K562 (cell line): Measurements from ENCODE around the gene TGFBR2. TPM values are rescaled to one million over a fixed set of nuclear protein-coding genes. Genes with fewer than 3 reads are reported as not detected.
A peak's percentile ranks its signal among the peaks of the same experiment; 100 is the strongest.

Experiments
- ATAC-seq: fragments of 200-7000 bp; cut with Tn5 transposase; 3 replicates; pipeline ENCODE4 v1.9.1; 2020; ENCODE audit warnings: moderate library complexity
- BruUV-seq: library from RNA; stranded (reverse); fragments of 400-500 nt; replicated peaks from 2 replicates; lab custom pipeline; 2021; lab: Mats Ljungman, UMichigan
- CTCF ChIA-PET: fragments of 300-600 bp; formaldehyde crosslinking; extraction: SDS; loops from one replicate; lab custom pipeline; 2021; ENCODE audit warnings: low intra/inter-chr PET ratio; lab: Yijun Ruan, JAX
- POLR2A ChIA-PET: fragments of 300-600, 350-650 bp; sonication (Branson Sonifier 250); formaldehyde crosslinking; extraction: SDS; loops from one replicate; lab custom pipeline; 2021; ENCODE audit warnings: antibody characterized with exemption, inconsistent platforms; lab: Yijun Ruan, JAX
- DNase-seq, 4 experiments: peaks; one replicate each; pipeline versions ENCODE4 v3.0.0 to v3.0.0-alpha.2; 2011 to 2018; ENCODE audit warnings: low spot score in 3 of 4, mixed read lengths in 3 of 4; ENCODE audit errors: extremely low read depth in 1 of 4
- FAIRE-seq: peaks from 2 replicates; lab custom pipeline; 2011; peaks lifted over from hg19 to GRCh38; lab: Jason Lieb, UNC
- H2AFZ ChIP-seq: 2 replicates; pipeline ENCODE4 v1.6.0; 2011; ENCODE audit warnings: low read depth, low read length, control low read depth, inconsistent platforms
- H3K27ac ChIP-seq: fragments of 200-600 bp; 3 replicates; pipeline ENCODE4 v1.8.0; 2011; ENCODE audit warnings: low read depth, mild to moderate bottlenecking, control low read depth, inconsistent platforms, low read length, moderate library complexity, mixed read lengths; ENCODE audit errors: extremely low read depth
- H3K27me3 ChIP-seq, 2 experiments: fragments of 300-600 bp in 1 of 2; 2 replicates in 1 of 2; 3 replicates in 1 of 2; pipeline versions ENCODE4 v1.6.0 to v1.8.0; 2011; ENCODE audit warnings: inconsistent platforms in 2 of 2, low read length in 2 of 2, mild to moderate bottlenecking in 1 of 2, mixed read lengths in 1 of 2, moderate library complexity in 1 of 2; ENCODE audit not compliant: control insufficient read depth in 2 of 2, insufficient read depth in 2 of 2
- H3K36me3 ChIP-seq: fragments of 300-600 bp; 3 replicates; pipeline ENCODE4 v1.8.0; 2011; ENCODE audit warnings: mild to moderate bottlenecking, low read length, inconsistent platforms; ENCODE audit not compliant: control insufficient read depth, insufficient read depth
- H3K4me1 ChIP-seq, 2 experiments: fragments of 200-600 bp in 1 of 2; replicated peaks in 1 of 2; 2 replicates in 1 of 2; 3 replicates in 1 of 2; pipeline versions ENCODE4 v1.5.1 to v1.8.0; 2011; ENCODE audit warnings: inconsistent platforms in 2 of 2, low read length in 2 of 2, mild to moderate bottlenecking in 1 of 2, mixed read lengths in 1 of 2, moderate library complexity in 1 of 2; ENCODE audit not compliant: control insufficient read depth in 2 of 2, insufficient read depth in 2 of 2
- H3K4me2 ChIP-seq: 2 replicates; pipeline ENCODE4 v1.6.1; 2011; ENCODE audit warnings: low read length, control low read depth, inconsistent platforms, mixed read lengths; ENCODE audit not compliant: insufficient read depth
- H3K4me3 ChIP-seq: fragments of 200-600 bp; sonication (generic), shearing (Covaris generic); 2 replicates; pipeline ENCODE4 v1.5.1; 2016; ENCODE audit warnings: control low read depth, inconsistent platforms
- H3K79me2 ChIP-seq: fragments of 200-600 bp; 3 replicates; pipeline ENCODE4 v1.8.0; 2011; ENCODE audit warnings: low read length, inconsistent platforms; ENCODE audit not compliant: control insufficient read depth, insufficient read depth
- H3K9ac ChIP-seq, 2 experiments: 2 replicates each; pipeline versions ENCODE4 v1.6.0 to v1.6.1; 2011; ENCODE audit warnings: low read depth in 2 of 2, low read length in 2 of 2, control low read depth in 1 of 2, inconsistent platforms in 1 of 2, mild to moderate bottlenecking in 1 of 2, mixed read lengths in 1 of 2; ENCODE audit not compliant: insufficient read depth in 1 of 2
- H3K9me1 ChIP-seq: one replicate; pipeline ENCODE4 v1.6.0; 2011; ENCODE audit warnings: inconsistent platforms, mild to moderate bottlenecking, low read length, moderate library complexity; ENCODE audit not compliant: control insufficient read depth, insufficient read depth
- H3K9me3 ChIP-seq: replicated peaks from 2 replicates; pipeline ENCODE4 v1.5.1; 2011; ENCODE audit warnings: low read depth, low read length, inconsistent platforms; ENCODE audit not compliant: control insufficient read depth, insufficient read depth
- H4K20me1 ChIP-seq: replicated peaks from 2 replicates; pipeline ENCODE4 v1.6.1; 2011; ENCODE audit warnings: low read length, inconsistent platforms, mixed read lengths; ENCODE audit not compliant: control insufficient read depth, insufficient read depth
- HDAC1 ChIP-seq, 2 experiments: fragments of 450-650 bp; IDR thresholded peaks; 2 replicates each; pipeline ENCODE4 v1.6.1; 2016 to 2017; ENCODE audit warnings: inconsistent platforms in 1 of 2, mild to moderate bottlenecking in 1 of 2, moderate library complexity in 1 of 2
- MAFF ChIP-seq: IDR thresholded peaks from 2 replicates; pipeline ENCODE4 v1.6.1; 2012; ENCODE audit warnings: low read length, improper control_type of control experiment
- SIN3B ChIP-seq: fragments of 450-650 bp; IDR thresholded peaks from 2 replicates; pipeline ENCODE4 v1.6.1; 2017; ENCODE audit warnings: low read depth, mild to moderate bottlenecking, moderate library complexity
- ZNF224 ChIP-seq: sonication (generic); formaldehyde crosslinking; IDR thresholded peaks from 2 replicates; pipeline ENCODE4 v1.8.0; 2022; ENCODE audit warnings: mild to moderate bottlenecking, missing genetic modification reagents
- ZNF316 ChIP-seq: fragments of 450-650 bp; IDR thresholded peaks from 2 replicates; pipeline ENCODE4 v1.6.1; 2016
- ZZZ3 ChIP-seq: fragments of 450-650 bp; IDR thresholded peaks from 2 replicates; pipeline ENCODE4 v1.6.1; 2016; ENCODE audit warnings: antibody characterized with exemption, mild to moderate bottlenecking, moderate library complexity
- WGBS: fragments of 100-300 bp; shearing (Covaris generic); methylation state at CpG from one replicate; pipeline ENCODE4 v1.1.6; 2016; ENCODE audit warnings: low coverage, mixed read lengths; ENCODE audit not compliant: insufficient coverage; ENCODE audit errors: missing lambda C conversion rate; 5-methylcytosine and 5-hydroxymethylcytosine counted together
- in situ Hi-C: fragments of 300-500 bp; cut with MboI; formaldehyde crosslinking; loops from 4 replicates; pipeline ENCODE4 v1.15.0; 2018; ENCODE audit warnings: inconsistent platforms, mixed read lengths
- intact Hi-C: fragments of 100-400 bp; cut with micrococcal nuclease; formaldehyde crosslinking; loops from 2 replicates; pipeline ENCODE4 v1.14.2; 2022
- polyA plus RNA-seq, 8 experiments: library from polyadenylated mRNA; depleted of rRNA in 4 of 8; stranded (reverse) in 5 of 8; unstranded in 3 of 8; fragments of >200 nt; fragmentation: Nextera tagmentation in 2 of 8; fragmentation: Illumina TruSeq in 1 of 8; extraction: Ambion mirVana in 2 of 8; extraction: Trizol in 1 of 8; gene quantifications; 2 replicates each; pipeline versions ENCODE4 v1.2.1 to v1.2.3, GENCODE V29; 2011 to 2014; ENCODE audit warnings: inconsistent platforms in 1 of 8, missing spikeins in 1 of 8
- total RNA-seq, 7 experiments: library from RNA; depleted of rRNA in 6 of 7; stranded (reverse); fragments of >200 nt in 6 of 7; fragmentation: Illumina TruSeq in 2 of 7; extraction: Trizol in 2 of 7; gene quantifications; 2 replicates each; pipeline versions ENCODE4 v1.2.1 to v1.2.3, GENCODE V29; 2011 to 2021; ENCODE audit warnings: low replicate concordance in 1 of 7
- TF ChIP-seq, protein P1 (sequence below): sonication (generic); formaldehyde crosslinking; IDR thresholded peaks from 2 replicates; pipeline ENCODE4 v1.8.0; 2023; ENCODE audit warnings: mild to moderate bottlenecking, missing genetic modification reagents

TGFBR2 gene
- total and polyA plus RNA-seq, 9 of the 15 experiments (the other 6 are each of a cell fraction or from before 2014, with no cell fraction given) = 0.11 to 0.84 (median 0.24) TPM

DNA sequence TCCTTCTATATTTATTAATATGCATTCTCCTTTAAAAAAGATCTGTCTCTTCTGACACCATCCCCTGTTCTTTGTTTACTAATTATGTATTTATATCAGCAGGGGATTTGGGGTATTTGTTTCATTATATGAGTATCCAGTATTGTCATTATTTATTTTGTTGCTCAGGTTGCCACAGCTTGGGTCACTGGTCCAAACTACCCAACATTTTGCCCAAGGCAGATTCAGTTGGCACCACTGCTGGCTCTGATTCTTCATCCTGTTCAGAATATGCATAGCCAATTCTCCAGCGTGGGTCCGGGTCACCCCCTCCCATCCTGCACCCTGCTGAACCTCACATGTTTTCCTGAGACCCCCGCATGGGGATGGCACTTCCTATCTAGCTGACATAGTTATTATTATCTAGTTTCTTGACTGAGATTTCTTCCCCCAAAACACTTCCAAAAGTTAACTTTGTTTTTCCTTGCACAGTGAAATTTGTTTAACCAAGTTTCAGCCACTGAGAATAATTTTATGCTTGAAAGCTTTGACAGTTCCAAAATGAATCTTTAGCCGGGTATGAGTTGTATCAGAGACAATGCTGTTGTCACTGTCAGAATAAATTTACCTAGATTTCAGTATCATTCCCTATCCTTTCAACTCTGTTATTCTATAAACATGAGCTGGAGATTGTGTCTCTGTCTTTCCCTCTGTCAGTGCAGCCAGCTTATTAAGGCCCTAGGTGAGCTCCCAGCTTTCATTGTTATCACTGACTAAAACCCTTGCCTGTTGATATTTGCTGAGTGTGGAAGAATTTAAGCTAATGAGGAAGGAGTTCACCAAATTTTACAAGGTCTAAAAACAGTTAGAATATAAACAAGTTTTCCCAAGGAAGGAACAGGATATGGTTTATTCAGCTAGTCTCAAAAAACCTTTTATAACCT is 70.3 kb downstream of the TGFBR2 start:
- Histone ChIP-seq H4K20me1 (no peaks in the 10 kb centered on the region), H2AFZ (no peak overlapping the region), H3K4me3 (no peak overlapping the region), H3K9me1 (no peaks in the 10 kb centered on the region), H3K4me2 (no peak overlapping the region), H3K27ac (no peak overlapping the region), H3K79me2 (no peaks in the 10 kb centered on the region), H3K36me3 (no peaks in the 10 kb centered on the region), H3K27me3 (no peaks in the 10 kb centered on the region), H3K4me1 (no peaks in the 10 kb centered on the region), H3K9ac (no peak overlapping the region), H3K9me3 (no peaks in the 10 kb centered on the region)
- POLR2A ChIA-PET = no interaction called here
- in situ Hi-C loops (no loop called here), intact Hi-C loops (no loop called here)
- 2% methylated on average over 4 of the region's 4 CpGs for WGBS
- TF ChIP-seq ZZZ3 (no peak), HDAC1 (IDR thresholded peaks at IDR 0.05) (no peak), MAFF (0 out of 2 replicates have a peak, but pooled peaks have one; percentile 6), ZNF224 (no peak), ZNF316 (peak; percentile 4; the same call in 1 of the 2 replicates), SIN3B (no peak)
- TF ChIP-seq, protein P1, sequence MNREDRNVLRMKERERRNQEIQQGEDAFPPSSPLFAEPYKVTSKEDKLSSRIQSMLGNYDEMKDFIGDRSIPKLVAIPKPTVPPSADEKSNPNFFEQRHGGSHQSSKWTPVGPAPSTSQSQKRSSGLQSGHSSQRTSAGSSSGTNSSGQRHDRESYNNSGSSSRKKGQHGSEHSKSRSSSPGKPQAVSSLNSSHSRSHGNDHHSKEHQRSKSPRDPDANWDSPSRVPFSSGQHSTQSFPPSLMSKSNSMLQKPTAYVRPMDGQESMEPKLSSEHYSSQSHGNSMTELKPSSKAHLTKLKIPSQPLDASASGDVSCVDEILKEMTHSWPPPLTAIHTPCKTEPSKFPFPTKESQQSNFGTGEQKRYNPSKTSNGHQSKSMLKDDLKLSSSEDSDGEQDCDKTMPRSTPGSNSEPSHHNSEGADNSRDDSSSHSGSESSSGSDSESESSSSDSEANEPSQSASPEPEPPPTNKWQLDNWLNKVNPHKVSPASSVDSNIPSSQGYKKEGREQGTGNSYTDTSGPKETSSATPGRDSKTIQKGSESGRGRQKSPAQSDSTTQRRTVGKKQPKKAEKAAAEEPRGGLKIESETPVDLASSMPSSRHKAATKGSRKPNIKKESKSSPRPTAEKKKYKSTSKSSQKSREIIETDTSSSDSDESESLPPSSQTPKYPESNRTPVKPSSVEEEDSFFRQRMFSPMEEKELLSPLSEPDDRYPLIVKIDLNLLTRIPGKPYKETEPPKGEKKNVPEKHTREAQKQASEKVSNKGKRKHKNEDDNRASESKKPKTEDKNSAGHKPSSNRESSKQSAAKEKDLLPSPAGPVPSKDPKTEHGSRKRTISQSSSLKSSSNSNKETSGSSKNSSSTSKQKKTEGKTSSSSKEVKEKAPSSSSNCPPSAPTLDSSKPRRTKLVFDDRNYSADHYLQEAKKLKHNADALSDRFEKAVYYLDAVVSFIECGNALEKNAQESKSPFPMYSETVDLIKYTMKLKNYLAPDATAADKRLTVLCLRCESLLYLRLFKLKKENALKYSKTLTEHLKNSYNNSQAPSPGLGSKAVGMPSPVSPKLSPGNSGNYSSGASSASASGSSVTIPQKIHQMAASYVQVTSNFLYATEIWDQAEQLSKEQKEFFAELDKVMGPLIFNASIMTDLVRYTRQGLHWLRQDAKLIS (CRISPR knock-in tag) = no peak
- CTCF ChIA-PET = no interaction called here
- ATAC-seq = no peak
- no TSS peak for BruUV-seq
- no peak for FAIRE-seq
- DNase-seq = no peak
